ENCODE data around the gene CHCHD3.
"Not testable (repeated sequence)": the region's sequence is repeated elsewhere in the genome, so short reads cannot be mapped to it uniquely, and the experiment has no call there.

CHCHD3 gene

GRCh38 chr7:132942701-132943100 is 139.2 kb downstream of the CHCHD3 start:
- no peak for DNase-seq

DNA sequence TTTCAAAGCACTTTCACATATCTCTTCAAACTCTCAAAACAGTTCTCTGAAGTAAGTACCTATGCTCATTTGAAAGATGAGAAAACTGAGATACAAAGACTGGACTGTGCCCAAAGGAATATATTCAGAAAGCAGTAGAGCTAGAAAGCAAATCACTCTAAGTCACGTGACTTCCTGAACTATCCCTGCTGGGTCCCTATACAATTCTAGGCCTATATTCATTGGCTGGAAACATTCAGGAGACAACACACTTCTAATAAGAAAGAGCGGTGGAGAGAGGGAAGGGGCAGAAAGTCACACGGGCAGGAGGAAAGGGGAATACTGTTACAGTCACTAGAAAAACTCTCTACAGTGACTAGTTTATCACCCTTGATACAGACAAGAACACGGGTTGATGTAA is 140.0 kb downstream of the CHCHD3 start:
- DNase-seq, result no peak

DNA sequence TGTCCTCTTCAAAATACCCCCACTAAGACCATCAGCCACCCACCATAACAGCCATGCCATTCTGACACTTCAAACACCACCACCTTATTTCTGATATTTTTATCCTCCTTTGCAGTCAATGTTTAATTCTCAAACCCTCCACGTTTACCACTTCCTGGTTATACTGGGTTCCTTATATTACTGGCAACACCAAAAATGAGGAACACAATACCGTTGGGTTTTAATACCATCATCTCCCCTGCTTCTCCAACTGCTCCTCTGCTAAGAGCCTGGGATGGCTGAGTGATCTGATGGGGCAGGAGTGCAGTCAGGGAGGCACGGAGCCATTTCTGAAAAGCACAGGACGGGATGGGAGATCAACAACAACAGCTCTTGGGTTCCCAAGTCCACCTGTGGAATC is 140.5 kb downstream of the CHCHD3 start:
- DNase-seq, result no peak

GRCh38 chr7:132940084-132940483 is 141.8 kb downstream of the CHCHD3 start:
- DNase-seq, result no peak

GRCh38 chr7:132939495-132939894 is 142.4 kb downstream of the CHCHD3 start:
- DNase-seq, result no peak

DNA sequence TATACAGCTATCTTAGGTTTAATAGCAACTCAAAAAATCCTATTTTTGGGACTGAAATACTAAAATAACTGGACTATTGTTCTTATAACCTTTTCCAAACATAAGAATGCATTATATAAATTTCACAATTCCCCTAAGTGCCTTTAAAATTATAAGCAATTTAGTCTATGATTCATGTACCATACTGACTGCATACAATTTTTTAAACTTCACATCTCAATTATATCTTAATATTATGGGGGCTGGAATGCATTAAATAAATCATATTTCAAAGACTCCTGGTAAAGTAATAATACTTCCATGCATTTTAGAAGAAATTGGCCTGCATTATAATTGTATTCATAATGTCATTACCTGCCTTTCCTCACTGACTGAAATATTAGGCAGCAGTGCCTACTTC is 144.6 kb downstream of the CHCHD3 start:
- DNase-seq, result no peak

DNA sequence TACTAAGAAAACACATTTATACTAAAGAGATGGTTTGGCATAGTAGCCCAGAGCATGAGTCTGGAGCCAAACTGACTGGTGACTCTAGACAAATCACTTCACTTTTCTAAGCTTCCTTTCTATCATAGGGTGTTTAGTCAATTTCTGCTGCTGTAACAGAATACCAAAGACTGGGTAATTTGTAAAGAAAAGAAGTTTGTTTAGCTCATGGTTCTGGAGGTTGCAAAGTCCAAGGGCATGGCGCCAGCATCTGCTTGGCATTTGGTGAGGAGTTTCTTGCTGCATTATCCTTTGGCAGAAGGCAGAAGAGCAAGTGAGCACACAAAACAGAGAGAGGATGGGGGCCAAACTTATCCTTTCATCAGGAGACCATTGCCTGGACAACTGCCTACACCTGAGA is 146.3 kb downstream of the CHCHD3 start:
- DNase-seq, result no peak

GRCh38 chr7:132934017-132934416 is 147.9 kb downstream of the CHCHD3 start:
- no peak for DNase-seq

DNA sequence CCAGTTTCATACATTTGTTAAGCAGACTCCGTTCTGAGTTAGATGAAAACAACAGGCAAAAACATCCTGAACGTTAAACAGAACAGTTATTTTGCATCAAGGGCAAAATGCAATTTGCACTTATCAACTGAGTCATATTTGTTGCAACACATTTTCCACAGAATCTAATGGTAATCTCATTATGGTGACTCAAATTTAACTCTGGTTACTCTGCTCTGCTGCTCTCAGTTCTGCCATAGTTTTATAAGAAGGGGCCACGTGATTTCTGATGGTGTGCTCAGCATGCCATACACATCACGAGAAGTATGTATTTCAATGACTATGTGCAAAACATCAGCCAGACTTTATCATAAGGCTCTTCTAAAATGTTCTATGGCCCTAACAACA is 148.8 kb downstream of the CHCHD3 start:
- no peak for DNase-seq

DNA sequence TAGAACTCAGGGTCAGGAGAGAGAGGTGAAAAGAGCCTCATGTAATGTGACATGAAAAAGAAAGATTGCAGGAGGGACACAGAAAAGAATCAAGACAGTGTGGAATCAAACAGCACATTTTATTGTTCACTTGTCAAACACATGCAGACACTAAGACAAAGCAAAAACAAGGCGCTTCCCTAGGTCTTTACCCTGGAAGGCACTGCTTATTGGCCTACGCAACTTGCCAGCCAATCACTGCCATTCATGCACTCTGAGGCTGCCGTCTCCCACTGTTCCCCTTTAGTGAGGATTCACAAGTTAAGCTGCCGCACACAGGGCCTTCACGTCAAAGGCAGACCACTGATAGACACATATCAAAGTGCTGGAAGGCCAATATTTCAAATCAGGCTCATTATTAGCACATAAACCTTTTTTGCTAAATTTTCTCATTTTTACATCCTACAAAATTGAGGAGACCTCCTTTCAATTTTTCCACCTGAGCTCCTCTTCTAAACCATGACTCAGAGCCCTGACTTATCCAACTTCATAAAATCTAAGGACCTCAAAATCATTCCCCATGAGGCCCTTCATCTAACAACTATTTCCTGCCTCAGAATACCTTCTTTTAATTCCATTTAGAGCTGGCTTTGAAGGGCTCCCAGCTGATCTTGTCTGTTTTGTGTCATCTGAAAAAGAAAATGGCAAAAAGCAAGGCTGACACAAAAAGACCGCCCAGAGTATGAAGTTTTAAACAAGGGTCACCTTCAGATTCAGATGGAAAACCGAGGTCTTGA is 149.4 kb downstream of the CHCHD3 start:
- no peak for DNase-seq

GRCh38 chr7:132930881-132931280 is 151.0 kb downstream of the CHCHD3 start:
- DNase-seq, result no peak

GRCh38 chr7:132929944-132930343 is 151.9 kb downstream of the CHCHD3 start:
- DNase-seq, result not testable (repeated sequence)

DNA sequence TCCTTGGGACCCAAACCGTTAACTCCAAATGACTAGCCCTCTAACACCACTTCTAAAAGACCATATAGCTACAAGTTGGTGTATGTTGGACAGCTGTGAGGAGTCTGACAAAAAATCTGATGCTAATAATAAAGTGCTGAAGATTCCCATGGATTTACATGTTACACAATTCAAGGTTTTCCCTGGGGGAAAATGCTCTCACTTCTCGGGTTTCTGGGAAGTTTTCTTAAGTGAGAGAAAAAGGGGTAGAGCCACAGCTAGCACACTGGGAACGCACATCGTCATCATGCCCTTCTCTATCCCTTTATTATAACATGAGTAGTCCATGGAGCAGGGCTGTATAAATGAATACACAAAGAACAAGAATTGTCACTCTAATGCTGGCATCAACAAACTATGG is 162.1 kb downstream of the CHCHD3 start:
- no peak for DNase-seq

GRCh38 chr7:132915647-132916046 is 166.2 kb downstream of the CHCHD3 start:
- DNase-seq, result no peak

DNA sequence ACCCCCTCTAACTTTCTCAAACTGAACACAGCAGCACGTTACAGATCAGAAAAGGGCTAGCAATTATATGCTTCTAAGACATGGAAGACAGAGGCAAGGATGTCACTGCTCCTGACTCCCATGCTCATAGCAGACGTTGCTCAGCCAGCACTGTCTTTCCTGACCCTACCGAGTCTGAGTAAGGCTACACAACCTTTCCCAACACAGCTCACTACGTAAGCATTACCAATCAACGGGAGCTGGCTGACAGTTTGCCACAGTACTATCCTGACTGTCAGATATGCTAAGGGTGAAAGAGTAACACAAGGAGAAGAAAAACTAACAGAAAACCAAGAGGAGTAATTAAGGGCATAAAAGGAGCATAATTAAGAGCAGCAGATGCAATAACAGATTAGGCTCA is 171.2 kb downstream of the CHCHD3 start:
- no peak for DNase-seq

DNA sequence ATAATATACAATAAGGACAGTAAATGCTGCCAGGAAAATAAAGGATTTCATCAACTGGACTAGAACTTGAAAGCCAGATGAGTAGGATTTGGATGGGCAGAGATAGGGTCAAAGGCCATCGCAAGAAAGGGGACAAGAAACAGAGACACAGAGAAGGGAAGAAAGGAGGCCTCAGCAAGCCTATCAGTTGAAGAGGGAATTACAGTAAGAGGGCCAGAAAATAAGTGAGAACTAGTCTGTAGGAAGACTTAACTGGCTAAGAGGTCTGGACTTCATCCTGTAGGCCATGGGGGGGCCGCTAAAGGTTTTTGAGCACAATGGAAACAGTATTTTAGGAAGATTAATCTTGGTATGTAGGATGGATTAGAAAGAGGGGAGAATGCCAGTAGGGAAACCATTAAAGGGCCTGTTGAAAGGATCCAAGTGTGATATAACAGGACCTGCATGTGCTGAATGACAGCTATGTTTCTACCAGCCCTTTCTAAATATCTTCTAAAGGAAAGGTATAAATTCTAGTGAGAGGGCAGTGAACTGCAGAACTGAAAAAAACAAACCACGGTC is 174.4 kb downstream of the CHCHD3 start:
- DNase-seq, result no peak

GRCh38 chr7:132906193-132906835 is 175.6 kb downstream of the CHCHD3 start:
- DNase-seq, result no peak

GRCh38 chr7:132905136-132905535 is 176.8 kb downstream of the CHCHD3 start:
- not testable (repeated sequence) for DNase-seq

GRCh38 chr7:132904209-132904608 is 177.7 kb downstream of the CHCHD3 start:
- DNase-seq, result no peak

GRCh38 chr7:132902294-132902693 is 179.6 kb downstream of the CHCHD3 start:
- not testable (repeated sequence) for DNase-seq

- no peak for DNase-seq
Observed at GRCh38 chr7:132901241-132901640, 180.6 kb downstream of the CHCHD3 start.

GRCh38 chr7:132899833-132900232 is 182.1 kb downstream of the CHCHD3 start:
- DNase-seq, result no peak

DNA sequence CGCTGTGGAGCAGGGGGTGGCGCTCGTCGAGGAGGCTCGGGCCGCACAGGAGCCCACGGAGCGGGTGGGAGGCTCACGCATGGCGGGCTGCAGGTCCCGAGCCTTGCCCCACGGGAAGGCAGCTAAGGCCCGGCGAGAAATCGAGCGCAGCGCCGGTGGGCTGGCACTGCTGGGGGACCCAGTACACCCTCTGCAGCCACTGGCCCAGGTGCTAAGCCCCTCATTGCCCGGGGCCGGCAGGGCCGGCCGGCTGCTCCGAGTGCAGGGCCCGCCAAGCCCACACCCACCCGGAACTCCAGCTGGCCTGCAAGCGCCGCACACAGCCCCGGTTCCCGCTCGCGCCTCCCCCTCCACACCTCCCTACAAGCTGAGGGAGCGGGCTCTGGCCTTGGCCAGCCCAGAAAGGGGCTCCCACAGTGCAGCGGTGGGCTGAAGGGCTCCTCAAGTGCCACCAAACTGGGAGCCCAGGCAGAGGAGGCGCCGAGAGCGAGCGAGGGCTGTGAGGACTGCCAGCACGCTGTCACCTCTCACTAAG is 183.2 kb downstream of the CHCHD3 start:
- DNase-seq, result not testable (repeated sequence)

DNA sequence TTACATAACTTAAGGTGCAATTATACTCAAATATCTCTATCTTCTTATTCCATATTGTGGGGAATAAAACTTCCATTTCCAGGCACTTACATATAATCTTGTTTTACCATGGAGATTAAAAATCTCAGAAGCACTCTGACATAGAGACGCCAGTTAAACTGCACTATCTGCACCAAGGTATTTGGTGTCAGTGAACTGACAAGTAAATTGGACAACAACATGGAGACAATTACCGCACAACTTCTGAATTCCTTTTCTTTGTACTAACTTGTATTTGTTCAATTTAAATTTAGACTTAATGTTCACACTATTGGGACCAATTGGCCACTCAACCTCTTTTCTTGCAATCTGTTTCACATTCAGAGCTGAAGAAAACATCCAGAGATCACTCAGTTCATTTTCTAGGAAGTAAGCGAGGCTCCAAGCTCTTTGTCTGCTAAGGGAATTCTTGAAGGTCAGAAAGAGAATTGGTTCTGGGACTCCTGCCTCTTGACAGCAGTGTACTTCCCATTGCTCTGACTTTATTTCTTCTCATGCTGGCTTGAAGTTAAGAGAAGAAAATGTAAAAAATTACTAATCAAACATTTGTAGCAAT is 184.7 kb downstream of the CHCHD3 start:
- no peak for DNase-seq

Data from NCI-H1436 treated with DMSO at 0.1 percent for 48 hours (cell line).